OCI-LY7 (cell line): Measurements from ENCODE around the gene CASP10.

ENCODE experiments used
- CTCF ChIP-seq: fragments of 200-600 bp; sonication (generic); conservative IDR thresholded peaks from 2 replicates; pipeline ENCODE4 v1.5.1; 2014; ENCODE audit warnings: mild to moderate bottlenecking, antibody characterized with exemption, low read length, moderate library complexity, mixed read lengths
- EZH2phosphoT487 ChIP-seq: fragments of 200-600 bp; sonication (generic); IDR thresholded peaks from 2 replicates; pipeline ENCODE4 v1.6.1; 2018; ENCODE audit warnings: low read depth, borderline replicate concordance, mild to moderate bottlenecking, mixed run types, antibody characterized with exemption, low read length, moderate library complexity, mixed read lengths

- TF ChIP-seq CTCF (no peak), EZH2phosphoT487 (no peak)
Observed at GRCh38 chr2:201196803-201197202, 13.9 kb downstream of the CASP10 start.
